Measurements from ENCODE around the gene HSD17B14. TPM values are rescaled to one million over a fixed set of nuclear protein-coding genes. Genes with fewer than 3 reads are reported as not detected.
"Not testable (repeated sequence)": the region's sequence is repeated elsewhere in the genome, so short reads cannot be mapped to it uniquely, and the experiment has no call there.

HSD17B14 gene
- total RNA-seq, 1 donor from 2014 or later, result 0.59 TPM

DNA sequence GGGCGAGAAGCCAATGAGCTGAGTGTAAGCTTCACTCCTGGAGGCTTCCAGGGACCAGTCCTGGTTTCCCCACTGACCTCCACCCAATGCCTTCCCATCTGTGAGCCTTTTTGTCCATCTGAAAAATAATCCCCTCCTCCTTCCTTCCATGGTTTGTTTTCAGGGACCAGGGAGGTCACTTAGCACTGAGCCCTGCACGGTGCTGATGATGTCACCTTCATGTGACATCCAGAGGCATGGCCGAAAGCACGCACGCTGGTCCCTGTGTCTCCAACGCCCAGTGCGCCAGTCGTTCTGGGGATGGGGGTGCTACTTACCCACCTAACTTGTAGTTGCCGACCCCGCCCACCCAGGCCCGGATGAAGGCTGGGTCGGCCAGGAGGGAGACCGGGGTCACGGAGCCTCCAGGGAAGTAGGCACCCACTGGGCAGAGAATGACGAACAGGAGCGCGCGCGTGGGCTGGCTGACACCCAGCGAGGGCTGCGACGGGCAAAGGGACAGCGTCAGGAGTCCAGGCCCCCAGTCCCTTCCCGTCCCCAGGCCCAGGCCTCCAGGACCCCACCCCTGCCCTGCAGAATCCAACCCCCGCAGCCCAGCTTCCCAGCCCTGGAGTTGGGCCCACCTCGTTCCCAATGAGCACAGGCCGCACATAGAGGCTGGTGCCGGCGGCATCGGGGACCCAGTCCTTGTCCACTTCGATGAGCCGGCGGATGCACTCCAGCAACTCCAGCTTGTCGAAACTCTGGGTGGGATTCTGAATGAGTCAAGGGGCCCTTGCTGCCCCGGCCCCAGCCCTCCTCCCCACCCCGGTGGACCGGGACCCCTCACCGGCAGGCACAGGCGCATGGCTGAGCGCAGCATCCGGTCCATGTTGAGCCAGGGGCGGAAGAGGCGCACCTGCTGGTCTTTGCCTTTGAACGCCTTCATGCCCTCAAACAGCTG is 36.7 kb downstream of the HSD17B14 start:
- DNase-seq (ENCODE audit: low read depth), result no peak

DNA sequence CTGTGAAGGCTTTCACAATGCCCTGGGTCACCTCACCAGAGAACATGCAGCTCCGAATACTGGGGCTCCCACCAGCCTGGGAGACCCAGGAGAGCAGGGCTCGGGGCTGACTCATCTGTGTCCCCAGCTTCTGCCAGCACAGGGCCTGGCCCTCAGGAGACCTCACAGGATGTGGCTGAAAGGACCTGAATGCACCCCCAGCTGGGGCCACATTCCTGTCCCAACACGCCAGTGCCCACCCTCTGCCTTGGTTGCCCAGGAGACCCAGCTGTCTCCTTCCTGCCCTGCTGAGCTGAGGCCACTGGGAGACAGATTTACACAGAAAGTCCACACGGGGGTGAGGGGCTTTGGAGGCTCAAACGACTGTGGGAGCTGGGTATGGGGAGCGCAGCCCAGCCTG is 37.4 kb downstream of the HSD17B14 start:
- peak; percentile 37 for DNase-seq (ENCODE audit: low read depth)

DNA sequence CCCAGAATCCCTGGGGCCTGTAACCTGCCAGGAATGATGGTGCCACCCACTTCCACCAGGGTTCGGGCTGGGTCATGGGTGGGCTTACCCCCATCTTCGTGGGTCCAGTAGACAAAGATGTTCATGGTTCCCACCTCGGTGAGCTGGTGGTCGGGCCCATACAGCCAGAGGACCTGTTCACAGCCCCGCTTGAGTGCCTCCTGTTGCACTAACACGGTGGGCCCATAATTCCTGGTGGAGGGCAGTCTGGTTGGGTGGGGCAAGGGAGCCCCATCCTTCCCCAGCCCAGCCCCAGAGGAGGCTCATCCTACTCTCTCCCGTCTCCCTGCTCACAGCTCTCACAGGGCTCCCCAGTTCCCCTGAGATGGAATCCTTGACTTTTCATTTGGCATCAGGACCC is 39.2 kb downstream of the HSD17B14 start:
- DNase-seq (ENCODE audit: low read depth), result no peak

DNA sequence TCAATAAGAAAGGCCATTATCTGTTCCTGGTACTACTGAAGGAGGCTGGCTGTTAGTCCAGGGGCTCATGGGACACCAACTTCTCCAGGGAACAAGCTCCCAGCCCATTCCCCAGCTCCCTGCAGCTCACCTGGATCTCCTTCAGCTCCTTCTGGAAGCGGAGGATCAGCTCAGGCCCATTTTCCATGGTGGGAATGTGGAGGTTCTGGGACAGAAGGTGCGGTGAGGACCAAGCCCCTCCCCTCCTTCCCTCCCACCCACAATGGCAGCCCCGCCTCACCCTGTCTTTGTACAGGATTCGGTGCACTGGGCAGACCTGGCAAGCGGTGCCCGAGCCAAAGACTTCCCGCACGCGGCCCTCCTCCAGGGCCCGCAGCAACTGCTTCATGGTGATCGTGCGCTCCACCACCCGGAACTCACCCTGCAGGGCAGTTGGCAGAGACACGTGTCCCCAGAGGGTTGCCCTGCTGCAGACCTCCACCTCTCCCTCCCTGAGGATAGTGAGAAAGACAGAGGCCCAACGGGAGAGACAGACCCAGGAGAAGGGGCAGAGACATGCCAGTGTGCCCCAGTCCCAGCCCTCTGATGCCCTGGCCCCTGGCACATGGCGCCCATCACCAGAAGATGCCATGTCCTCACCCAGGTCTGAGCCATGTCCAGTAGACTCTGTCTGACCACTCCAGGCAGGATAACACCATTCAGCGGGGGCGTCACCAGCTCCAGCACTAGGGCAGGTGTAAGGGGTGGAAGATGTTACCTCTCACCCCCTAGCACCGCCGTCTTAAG is 39.8 kb downstream of the HSD17B14 start:
- DNase-seq (ENCODE audit: low read depth), result no peak

DNA sequence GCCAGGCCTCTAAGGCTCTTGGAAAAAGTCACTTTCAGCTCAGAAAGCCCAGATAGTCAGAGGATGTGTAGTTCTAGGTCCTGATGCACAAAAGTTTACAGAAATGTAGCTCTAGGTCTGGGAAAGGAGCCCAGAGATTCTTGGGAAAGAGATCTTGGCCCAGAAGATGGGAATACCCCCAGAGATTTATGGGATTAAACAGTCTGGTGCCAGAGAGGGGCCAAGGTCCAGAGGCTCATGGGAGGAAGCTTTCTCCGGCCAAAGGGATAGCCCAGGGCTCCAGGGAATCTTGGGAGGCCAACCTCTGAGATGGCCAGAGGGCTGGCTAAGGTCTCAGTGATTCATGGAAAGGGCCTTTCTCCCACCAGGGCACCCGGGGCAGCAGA is 40.6 kb downstream of the HSD17B14 start:
- no peak for DNase-seq (ENCODE audit: low read depth)

DNA sequence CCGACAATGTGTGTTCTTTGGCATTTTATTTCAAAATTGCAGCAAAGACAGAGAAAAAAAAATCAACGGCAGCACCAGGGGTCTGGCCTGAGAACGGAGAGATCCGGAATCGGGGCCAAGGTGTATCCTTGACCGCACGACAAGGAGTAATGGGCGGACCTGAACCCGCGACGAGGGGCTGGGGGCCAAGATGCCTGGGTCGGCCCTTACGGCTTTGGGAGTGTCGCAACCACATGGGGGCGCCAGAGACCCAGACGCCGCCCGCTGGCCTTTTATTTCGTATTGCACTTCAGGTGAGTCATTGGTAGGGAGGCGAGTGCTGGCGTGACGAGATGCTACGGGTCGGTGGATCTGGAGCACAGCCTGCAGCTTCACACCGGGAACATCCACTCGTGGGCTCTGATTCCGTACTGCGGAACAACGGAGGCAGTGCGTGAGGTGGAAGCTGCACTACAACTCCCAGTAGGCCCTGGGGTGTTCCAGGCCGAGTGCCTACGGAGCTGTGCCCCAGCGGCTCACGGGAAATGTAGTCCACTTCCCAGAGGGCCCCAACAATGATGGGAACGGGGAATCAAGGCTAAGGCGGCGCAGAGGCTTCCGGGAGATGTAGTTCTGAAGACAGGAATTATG is 41.1 kb downstream of the HSD17B14 start:
- peak; percentile 95 for DNase-seq (ENCODE audit: low read depth)

DNA sequence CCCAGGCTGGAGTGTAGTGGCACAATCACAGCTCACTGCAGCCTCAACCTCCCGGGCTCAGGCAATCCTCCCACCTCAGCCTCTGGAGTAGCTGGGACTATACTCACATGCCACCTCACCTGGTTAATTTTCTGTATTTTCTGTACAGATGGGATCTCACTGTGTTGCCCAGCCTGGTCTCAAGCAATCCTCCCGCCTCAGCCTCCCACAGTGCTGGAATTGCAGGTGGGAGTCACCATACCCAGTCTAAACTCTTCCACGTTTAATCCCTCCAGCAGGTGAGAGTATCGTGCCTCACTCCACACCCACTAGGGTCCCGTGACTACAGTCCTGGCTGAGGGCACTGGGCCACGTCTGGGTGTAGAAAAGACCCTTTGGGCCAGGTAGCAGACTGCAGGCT is 42.0 kb downstream of the HSD17B14 start:
- no peak for DNase-seq (ENCODE audit: low read depth)

DNA sequence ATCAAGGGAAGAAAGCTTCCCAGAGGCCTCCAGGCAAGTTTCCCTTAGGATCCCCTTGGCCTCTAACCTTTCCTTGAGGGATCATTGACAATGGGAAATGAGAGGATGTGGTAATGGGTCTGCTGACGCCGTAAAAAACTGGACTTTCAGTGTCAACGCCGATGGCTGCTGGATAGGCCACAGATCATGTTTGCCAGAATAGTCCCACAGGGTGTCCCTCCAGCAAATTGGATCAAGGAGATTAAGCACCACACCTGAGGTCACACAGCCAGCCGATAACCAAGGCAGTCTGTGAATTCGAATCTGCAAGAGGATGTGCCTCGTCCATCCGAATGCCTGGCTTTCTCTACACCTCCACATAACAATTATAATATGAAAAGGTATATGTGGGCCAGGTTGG is 43.0 kb downstream of the HSD17B14 start:
- no peak for DNase-seq (ENCODE audit: low read depth)

DNA sequence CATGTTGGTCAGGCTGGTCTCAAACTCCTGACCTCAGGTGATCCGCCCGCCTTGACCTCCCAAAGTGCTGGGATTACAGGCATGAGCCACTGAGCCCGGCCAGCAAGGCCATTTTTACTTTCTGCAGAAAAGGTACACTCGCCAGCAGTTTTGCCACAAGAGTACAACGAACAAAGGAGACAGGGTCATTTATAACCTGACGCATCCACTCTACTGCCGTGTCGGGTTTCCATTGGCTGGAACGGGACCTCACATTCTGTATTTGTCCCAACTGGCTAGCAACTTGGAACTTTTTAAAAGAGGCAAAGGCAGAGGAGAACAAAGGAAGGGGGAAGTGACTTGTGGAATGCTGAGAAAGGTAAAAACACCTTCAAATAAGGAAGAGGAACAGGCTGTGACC is 49.0 kb downstream of the HSD17B14 start:
- not testable (repeated sequence) for DNase-seq (ENCODE audit: low read depth)

DNA sequence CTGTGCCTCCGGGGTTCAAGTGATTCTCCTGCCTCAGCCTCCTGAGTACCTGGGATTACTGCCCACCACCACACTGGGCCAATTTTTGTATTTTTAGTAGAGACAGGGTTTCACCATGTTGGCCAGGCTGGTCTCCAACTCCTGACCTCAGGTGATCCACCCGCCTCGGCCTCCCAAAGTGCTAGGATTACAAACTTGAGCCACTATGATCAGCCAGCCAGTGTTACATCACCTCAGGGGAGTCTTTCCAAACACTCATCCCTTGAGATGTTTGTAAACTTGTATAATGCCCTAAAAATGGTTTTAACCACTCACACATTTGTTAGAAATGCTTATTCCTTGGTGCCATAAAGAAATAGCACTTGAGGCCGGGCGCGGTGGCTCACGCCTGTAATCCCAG is 49.9 kb downstream of the HSD17B14 start:
- DNase-seq (ENCODE audit: low read depth), result not testable (repeated sequence)

DNA sequence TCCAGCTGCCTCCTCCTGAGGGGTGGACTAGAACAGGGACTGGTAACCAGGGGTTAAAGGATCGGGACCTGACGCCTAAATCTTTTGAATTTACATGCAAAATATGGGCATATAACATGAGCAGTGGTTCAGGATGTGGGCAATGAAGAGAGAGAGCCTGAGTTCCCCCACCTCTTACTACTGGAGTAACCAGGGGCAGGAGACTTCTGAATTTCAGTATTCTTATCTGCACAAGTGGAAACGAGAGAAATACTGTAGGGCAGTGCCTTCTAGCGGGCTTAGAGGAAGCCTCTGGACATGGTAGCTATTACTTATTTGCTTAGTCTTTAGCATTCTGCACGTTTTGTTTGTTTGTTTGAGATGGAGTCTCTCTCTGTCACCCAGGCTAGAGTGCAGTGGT is 51.8 kb downstream of the HSD17B14 start:
- no peak for DNase-seq (ENCODE audit: low read depth)

DNA sequence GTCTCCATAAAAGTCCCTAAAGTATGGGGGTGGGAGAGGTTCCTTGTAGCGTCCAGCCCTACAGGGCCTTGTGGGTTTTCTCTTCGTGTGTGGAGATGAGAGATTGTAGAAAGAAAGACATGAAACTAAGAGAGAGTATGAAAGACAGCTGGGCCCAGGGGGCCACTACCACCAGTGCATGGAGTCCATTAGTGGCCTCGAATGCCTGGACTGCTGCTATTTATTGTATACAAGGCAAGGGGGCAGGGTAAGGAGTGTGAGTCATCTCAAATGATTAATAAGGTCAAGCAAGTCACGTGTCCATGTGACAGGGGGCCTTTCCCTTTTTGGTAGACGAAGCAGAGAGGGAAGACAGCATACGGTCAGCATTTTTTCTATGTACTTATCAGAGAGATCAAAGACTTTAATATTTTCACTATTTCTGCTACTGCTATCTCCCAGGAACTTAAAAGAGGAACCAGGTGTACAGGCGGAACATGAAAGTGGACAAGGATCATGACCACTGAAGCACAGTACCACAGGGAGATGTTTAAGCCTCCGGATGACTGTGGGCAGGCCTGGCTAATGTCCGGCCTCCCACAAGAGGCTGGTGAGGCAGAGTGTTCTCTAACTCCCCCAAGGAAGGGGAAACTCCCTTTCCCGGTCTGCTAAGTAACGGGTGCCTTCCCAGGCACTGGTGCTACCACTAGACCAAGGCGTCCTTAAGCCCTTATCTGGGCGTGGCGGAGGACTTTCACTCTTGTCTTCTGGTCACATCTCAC is 55.5 kb downstream of the HSD17B14 start:
- peak; percentile 33 for DNase-seq (ENCODE audit: low read depth)

DNA sequence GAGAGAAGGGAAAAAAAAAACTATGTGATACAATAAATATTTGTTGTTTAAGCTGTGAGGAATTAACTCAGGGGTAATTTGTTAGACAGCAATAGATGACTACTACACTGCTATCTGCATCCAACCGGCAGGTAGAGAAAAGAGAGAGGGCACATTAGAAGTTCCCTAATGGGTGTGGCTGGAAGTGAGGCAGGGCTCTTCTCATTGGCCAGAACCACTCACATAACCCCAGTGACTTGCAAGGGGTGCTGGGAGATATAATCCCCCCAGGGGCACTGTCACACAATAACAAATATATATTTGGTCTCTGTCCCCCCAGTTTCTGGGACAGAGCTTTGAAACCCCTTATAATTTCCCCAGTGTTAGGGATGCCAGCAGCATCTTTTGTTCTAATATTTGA is 56.7 kb downstream of the HSD17B14 start:
- no peak for DNase-seq (ENCODE audit: low read depth)

DNA sequence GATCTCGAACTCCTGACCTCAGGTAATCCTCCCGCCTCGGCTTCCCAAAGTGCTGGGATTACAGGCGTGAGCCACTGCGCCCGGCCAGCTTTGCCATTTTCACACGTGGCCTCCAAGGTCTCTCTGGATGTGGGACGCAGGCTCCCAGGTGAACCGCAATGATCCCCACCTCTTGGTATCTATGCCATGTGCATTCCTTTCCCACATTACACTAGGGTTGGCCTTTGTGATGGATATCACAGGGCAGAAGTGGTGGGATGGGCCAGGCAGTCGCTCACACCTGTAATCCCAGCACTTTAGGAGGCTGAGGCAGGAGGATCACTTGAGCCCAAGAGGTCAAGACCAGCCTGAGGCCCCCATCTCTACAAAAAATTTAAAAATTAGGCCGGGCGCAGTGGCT is 58.6 kb downstream of the HSD17B14 start:
- no peak for DNase-seq (ENCODE audit: low read depth)

DNA sequence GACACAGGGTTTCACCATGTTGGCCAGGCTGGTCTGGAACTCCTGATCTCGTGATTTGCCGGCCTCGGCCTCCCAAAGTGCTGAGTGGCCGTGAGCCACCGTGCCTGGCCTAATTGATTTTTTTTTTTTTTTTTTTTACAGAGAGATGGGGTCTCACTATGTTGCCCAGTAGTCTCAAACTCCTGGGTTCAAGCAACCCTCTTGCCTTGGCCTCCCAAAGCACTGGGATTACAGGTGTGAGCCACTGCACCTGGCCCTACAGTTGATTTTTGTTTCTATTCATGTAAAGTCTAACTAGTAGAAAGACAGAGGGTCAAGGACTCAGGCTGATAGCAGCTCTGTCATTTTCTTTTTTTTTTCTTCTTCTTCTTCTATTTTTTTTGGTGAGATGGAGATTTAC is 59.2 kb downstream of the HSD17B14 start:
- DNase-seq (ENCODE audit: low read depth), result no peak

DNA sequence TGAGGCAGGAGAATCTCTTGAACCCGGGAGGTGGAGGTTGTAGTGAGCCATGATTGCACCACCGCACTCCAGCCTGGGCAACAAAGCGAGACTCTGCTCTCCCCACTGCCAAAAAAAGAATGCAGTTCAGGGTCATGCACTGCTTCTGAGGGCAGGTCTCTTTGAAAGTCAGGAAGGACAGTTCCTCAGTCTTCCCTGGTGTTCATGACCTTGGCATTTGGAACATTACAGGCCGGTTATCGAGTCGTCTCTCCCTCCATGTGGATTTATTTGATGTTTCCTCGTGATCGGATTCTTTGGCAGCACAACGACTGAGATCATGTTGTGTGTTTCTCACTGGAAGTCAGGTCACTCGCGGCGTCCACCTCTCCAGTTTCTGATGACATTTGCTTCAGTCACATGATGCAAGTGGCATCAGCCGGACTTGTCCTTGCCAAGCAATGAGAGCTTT is 63.8 kb downstream of the HSD17B14 start:
- no peak for DNase-seq (ENCODE audit: low read depth)

DNA sequence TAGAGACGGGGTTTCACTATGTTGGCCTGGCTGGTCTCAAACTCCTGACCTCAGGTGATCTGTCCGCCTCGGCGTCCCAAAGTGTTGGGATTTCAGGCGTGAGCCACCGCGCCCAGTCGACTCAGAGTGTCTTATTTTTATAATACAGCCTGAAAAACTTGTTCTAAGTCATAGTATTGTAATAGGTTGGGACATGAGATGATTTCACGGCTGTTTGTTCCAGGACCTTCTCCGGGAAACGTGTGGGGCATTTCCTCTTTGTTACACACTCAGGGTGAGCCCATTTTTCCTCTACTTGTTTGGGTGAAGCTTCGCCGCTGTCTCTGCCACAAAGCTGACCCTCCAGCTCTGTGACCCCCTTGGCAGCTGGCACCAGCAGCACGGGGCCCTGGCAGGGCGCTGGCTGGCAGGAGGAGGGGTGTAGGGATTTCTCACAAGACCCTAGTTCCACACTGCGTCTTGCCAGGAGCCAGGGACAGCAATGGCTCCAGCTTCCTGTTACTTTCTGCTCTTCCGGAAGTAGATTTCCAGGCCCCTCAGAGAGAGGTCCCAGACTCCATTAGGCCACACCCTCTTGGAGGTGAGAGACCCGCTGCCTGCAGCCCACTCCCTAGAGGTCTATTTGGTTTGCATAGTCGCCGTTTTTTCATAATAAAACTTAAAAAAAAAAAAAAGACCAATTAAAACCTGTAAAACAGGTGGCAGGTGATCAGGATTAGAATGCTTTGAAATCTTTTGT is 65.4 kb downstream of the HSD17B14 start:
- DNase-seq (ENCODE audit: low read depth), result no peak

DNA sequence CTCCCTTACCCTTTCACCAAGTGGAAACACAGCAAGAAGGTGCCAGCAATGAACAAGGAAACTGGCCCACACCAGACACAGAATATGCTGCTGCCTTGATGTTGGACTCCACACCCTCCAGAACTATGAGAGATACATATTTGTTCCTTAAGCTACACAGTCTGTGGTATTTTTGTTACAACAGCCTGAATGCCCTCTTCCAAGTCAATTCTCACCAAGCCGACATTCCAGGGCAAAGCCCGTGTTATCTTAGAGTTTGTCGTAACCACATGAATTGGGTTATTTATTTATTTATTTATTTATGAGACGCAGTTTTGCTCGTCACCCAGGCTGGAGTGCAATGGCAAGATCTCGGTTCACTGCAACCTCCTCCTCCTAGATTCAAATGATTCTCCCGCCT is 66.0 kb downstream of the HSD17B14 start:
- DNase-seq (ENCODE audit: low read depth), result peak; percentile 56

DNA sequence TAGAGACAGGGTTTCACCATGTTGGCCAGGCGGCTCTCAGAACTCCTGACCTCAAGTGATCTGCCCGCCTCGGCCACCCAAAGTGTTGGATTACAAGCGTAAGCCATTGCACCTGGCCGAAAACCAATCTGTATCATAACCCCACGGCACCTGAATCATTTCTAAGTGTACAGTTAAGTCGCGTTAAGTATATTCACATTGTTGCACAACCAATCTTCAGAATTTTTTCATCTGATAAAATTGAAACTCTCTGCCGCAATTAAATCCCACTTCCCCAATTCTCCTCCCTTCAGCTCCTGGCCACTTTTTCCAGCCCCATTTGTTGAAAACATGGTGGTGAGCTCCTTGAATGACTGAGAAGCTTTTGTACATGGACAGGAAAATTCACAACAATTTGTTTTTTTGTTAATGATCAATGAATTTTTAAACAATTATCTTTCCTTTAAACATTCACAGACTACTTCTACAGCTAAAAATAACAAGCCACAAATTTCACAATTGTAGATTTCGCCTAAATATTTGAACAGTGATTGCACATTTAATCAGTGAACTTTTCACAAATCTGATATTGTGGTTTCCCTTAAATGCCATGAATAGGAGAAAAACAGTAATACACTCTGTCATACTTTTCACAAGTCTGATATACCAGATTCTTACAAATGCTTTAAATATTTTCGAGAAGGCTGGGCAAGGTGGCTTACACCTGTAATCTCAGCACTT is 67.1 kb downstream of the HSD17B14 start:
- DNase-seq (ENCODE audit: low read depth), result no peak

Data from myocyte (in vitro differentiated cells).